KOPT-K1 (cell line): ENCODE results near the gene NCOA6.

Experiments used
- H3K27ac ChIP-seq: fragments of 200-600 bp; sonication (generic); 2 replicates; pipeline ENCODE4 v1.5.1; 2016; ENCODE audit warnings: antibody characterized with exemption, mild to moderate bottlenecking, low read depth, low read length; ENCODE audit not compliant: poor library complexity, severe bottlenecking
- H3K36me3 ChIP-seq: fragments of 200-600 bp; sonication (generic); 2 replicates; pipeline ENCODE4 v1.5.1; 2017; ENCODE audit warnings: antibody characterized with exemption, mild to moderate bottlenecking, low read length, moderate library complexity; ENCODE audit not compliant: insufficient read depth
- H3K9me3 ChIP-seq: fragments of 200-600 bp; sonication (generic); 2 replicates; pipeline ENCODE4 v1.5.1; 2017; ENCODE audit warnings: antibody characterized with exemption, low read length, mild to moderate bottlenecking; ENCODE audit not compliant: insufficient read depth, poor library complexity, severe bottlenecking

The NCOA6 gene

DNA sequence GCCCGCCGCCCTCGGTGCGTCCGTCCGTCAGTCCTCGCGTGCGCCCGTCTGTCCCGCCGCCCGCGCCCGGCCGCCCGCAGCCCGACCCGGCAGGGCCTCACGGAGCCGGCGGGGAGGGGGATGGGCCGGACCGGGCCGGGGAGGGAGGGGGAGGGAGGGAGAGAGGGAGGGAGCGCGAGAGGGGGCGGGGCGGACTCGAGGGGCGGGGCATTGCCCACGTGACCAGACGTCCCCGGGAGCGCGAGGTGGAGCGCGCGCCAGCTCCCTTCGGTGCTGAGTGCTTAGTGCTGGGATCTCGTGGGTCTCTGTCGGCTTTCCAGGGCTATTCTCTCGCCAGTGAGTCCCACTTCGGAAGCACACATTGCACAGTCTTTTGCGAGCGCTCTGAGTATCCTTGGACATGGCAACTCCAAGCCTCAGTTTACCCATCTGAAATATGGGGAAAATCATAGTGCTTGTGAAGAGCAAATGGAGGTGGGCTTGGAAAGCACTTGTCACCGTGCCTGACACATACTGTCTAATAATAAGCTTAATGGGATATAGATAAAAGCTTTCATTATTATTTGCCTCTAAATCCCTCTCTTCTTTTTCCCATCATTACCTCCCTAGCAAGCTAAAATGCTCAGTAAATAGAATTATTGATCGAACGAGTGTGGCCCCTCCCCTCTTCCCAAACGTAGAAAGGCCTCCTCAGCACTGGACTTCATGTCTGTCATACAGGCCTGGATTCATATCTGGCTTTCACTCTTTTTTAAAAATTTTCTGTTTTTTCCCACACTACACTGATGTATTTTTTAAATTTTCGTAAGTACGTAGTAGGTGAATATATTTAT lies at the start of gene NCOA6:
NCOA6 (minus strand) TSS at position 122 of the 833 bp plus-strand sequence. CDS start 43,296 bp downstream, outside the sequence.
- no peaks in the 10 kb centered on the region for H3K9me3 ChIP-seq
- peak within 1 kb of the TSS; percentile 82 for H3K27ac ChIP-seq
- no peaks in the 10 kb centered on the region for H3K36me3 ChIP-seq

DNA sequence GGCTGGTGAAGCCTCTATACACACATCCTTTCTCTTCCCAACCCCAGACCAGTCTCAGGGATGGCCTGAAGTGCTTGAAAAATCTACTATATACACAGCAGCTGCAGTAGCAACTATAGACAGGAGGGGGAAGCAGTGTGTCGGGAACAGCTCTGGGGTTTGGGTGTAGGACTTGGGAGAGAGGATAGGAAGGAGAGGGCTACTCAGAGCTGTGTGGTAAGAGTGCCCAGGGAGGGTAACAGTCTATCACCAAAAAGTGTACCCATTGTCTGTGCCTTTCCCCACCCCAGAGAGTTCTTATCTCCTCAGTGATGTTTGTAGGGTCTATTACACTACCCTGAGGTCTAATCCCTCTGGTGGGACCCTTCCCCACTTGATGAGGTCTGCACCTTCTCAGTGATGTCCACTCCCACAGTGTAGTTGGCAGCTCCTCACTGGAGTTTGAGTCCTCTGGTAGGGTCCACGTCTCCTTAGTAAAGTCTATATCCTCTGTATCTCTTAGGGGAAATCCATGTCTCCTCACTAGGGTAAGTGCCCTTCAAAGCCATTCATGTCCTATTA lies 48.7 kb upstream of the NCOA6 start:
- H3K27ac ChIP-seq: no peak overlapping the region

GRCh38 chr20:34873583-34874093 lies 48.2 kb upstream of the NCOA6 start:
- H3K36me3 ChIP-seq: no peaks in the 10 kb centered on the region
- no peaks in the 10 kb centered on the region for H3K9me3 ChIP-seq
- no peak overlapping the region for H3K27ac ChIP-seq

More for the DNA sequence above, 48.7 kb upstream of the NCOA6 start:
- Histone ChIP-seq H3K9me3 (no peaks in the 10 kb centered on the region), H3K36me3 (no peaks in the 10 kb centered on the region)

DNA sequence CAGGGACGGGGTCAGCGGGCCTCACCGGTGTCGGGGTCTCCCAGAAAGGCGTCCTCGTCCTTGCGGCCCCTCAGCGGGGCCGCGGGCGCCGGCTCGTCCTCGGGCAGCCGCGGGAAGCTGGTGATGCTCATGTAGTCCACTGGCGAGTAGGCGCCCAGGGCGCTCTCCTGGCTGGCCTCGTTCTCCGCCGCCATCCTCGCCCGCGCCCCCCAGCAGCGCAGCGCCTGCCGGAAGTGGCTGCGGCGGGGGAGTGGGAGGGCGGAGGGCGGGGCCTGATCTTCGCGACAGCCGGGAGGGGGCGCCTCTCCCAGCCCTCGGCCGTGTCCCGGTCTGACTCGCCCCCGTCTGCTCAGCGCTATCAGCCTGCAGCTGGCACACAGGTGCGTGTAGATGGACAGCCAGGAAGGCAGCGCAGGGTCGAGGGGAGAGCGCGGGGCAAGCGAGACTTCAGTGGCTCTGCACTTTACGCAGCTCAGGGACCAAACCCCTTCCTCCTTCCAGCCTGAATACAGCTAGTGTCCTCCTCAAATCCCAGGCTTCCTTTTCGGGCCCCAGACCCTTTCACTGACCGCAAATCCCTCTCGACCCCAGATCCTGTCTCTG lies 47.3 kb upstream of the NCOA6 start, which contains the start of gene GGT7:
GGT7 (minus strand) TSS at position 235 of the 603 bp plus-strand sequence; CDS start at position 194, 41 bp downstream.
- Histone ChIP-seq H3K27ac (peak within 1 kb of the TSS; percentile 43), H3K9me3 (no peaks in the 10 kb centered on the region), H3K36me3 (no peaks in the 10 kb centered on the region)

- Histone ChIP-seq H3K36me3 (no peaks in the 10 kb centered on the region), H3K27ac (peak overlapping the region; percentile 43), H3K9me3 (no peaks in the 10 kb centered on the region)
Measured at GRCh38 chr20:34871966-34872621, 46.6 kb upstream of the NCOA6 start.

DNA sequence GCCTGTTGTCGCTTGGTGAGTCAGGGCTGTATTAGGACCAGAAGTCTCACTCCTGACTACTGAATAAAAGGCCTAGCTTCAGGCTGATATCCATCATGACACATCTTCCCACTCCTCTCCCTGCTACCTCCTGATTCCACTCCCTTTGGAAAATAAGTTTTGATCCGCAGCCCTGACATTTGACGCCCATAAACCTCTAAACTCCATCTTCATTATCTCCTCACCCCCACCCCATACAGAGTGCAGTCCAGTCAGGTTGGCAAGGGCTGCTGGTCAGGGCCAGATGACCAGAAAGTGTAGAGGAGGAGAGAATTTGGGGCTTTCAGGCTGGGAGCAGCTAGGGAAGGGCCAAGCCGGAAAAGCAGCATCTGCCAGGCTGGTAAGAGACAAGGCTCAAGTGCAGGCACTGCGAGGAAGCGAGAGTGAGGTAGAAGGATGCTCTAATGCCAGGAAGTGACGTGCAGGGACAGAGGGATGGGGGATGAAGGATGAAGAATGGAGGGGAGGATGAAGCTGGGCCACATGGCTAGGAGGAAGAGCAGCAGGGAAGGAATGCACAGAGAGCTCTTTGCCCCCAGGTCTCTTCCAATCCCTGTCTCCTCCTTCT lies 46.0 kb upstream of the NCOA6 start:
- no peaks in the 10 kb centered on the region for H3K36me3 ChIP-seq
- no peaks in the 10 kb centered on the region for H3K9me3 ChIP-seq
- no peak overlapping the region for H3K27ac ChIP-seq

GRCh38 chr20:34864216-34864615 lies 38.8 kb upstream of the NCOA6 start:
- H3K27ac ChIP-seq: no peak overlapping the region
- 0 out of 2 replicates have a peak, but pooled peaks cover 4% of the 10 kb centered on the region for H3K36me3 ChIP-seq

DNA sequence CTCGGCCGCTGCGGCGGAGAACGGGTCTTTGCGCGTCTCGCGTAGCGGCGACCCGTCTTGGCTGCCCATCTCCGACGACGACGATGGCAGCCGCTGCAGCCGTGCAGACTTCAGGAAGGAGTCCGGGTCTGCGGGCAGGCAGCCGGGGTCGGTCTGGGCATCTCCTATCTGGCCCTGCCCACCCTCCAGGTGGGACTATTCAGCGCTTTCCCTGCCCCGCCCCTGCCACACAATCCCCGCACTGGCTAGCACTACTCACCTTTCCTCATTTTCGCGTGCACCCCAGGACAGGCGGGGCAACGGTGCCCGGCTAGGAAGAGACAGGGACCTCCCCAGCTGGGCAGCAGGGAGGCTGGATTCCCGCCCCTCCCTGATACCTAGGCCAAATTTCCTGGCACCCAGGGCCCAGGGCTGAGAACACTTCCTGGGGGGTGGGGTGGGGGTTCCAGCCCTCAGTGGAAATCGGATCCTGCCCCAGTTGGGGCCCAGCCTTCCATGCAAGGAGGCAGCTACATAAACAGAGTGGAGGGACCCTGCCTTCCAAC lies 38.0 kb upstream of the NCOA6 start:
- 0 out of 2 replicates have a peak, but pooled peaks cover 4% of the 10 kb centered on the region for H3K36me3 ChIP-seq
- no peak overlapping the region for H3K27ac ChIP-seq
- no peaks in the 10 kb centered on the region for H3K9me3 ChIP-seq

More at GRCh38 chr20:34864216-34864615, 38.8 kb upstream of the NCOA6 start:
- no peaks in the 10 kb centered on the region for H3K9me3 ChIP-seq

DNA sequence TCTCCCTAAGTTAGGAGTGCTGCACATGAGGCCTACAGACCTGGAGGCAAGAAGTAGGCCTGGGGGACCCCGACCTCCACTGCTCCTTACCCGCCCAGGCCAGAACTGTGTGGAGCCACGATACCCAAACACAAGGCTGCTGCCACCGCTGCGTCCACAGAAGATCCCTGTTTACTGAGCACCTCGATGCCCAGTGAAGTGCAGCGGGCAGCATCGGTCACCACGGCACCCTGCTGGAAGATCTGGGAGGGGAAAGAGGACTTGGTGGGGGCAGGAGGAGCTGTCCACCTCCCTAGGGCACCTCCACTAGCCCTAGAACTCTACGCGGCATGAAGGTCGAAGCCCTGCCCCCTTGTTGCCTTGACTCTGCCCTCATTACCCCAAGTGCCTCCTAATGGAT lies 37.3 kb upstream of the NCOA6 start:
- Histone ChIP-seq H3K27ac (no peak overlapping the region), H3K36me3 (0 out of 2 replicates have a peak, but pooled peaks cover 4% of the 10 kb centered on the region), H3K9me3 (no peaks in the 10 kb centered on the region)

- no peaks in the 10 kb centered on the region for H3K9me3 ChIP-seq
- no peak overlapping the region for H3K27ac ChIP-seq
- H3K36me3 ChIP-seq: 0 out of 2 replicates have a peak, but pooled peaks cover 4% of the 10 kb centered on the region
Measured at GRCh38 chr20:34861386-34862084, 36.1 kb upstream of the NCOA6 start.

DNA sequence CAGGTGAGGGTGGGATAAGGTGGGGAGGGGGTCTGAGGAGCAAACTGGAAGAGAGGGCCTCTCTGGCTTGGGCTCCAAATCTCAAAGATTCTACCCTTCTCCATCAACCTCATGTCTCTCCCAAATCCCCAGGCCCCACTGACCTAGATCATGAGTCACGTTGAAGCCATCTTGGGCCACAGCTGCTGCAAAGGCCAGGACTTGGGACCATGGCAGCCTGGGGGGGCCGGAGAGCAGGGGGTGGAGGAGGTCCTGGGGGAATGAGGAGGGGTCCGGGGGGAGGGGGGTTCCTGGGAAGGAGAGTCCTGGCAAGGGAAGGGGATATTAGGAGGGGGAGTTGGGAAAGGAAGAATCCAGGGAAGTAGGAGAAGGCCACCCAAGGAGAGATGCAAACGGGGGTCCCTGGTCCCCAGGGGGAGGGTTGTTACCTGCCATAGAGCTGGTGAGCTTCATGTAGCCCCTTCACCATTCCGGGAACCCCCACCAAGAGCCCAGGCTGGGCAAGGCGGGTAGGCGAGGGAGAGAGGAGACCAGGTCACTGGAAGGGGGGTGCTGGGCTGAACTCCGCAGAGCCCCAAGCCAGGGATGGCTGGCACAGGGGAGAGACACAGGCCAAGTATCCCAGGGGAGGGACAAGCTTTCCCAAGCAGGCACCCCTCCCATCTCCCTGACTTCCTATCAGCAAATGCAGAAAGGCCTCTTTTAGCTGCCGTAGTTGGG lies 34.5 kb upstream of the NCOA6 start:
- Histone ChIP-seq H3K27ac (no peak overlapping the region), H3K36me3 (0 out of 2 replicates have a peak, but pooled peaks cover 9% of the 10 kb centered on the region)

DNA sequence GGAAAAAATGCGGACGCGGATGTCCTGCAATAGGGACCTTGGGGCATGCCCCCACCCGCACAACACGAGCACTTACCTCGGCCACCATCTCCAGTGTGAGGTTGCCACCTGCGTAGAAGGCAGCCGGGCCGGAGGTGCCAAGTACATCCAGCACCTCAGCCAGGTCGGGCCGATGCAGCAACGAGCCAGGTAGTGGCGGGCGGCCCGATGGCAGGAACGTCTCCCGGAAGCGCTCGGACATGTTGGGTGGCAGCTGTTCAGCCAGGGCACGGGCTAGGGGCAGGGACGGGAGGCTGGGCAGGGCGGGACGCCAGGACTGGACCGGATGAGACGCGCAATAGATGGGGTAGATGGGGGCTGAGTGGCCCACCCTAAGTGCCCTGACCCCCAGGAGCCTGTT lies 33.9 kb upstream of the NCOA6 start:
- H3K9me3 ChIP-seq: no peaks in the 10 kb centered on the region
- H3K27ac ChIP-seq: no peak overlapping the region
- 0 out of 2 replicates have a peak, but pooled peaks cover 9% of the 10 kb centered on the region for H3K36me3 ChIP-seq

More for the DNA sequence above, 34.5 kb upstream of the NCOA6 start:
- no peaks in the 10 kb centered on the region for H3K9me3 ChIP-seq

DNA sequence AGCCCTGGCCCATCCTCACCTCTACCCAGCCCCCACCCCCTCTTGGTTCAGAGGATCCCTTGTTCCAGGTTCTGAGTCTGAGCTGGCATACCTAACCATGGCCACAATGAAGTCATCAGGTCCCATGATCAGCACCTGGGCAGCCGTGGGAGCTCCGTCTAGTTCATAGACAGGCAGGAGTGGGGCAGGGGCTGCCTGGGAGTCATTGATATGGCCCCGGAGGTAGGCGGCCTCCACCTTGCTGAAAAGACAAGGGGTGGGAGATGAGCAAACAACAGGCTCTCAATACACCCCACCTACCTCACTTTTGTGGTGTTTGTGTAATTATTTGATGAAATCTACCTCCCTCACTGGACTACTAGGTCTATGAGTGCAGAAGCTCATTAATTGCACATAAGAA lies 26.8 kb upstream of the NCOA6 start:
- Histone ChIP-seq H3K9me3 (no peaks in the 10 kb centered on the region), H3K36me3 (peaks cover 38% of the 10 kb centered on the region), H3K27ac (no peak overlapping the region)
